Lower leg skin (tissue), 3 donors: ENCODE results near the gene TRMT1.

Source experiments
- POLR2A ChIP-seq, 2 donors: fragments of 450-650 bp; IDR thresholded peaks; one replicate each; pipeline ENCODE4 v1.6.1; 2016 to 2017; ENCODE audit warnings: antibody characterized with exemption in 2 of 2, mild to moderate bottlenecking in 1 of 2, moderate library complexity in 1 of 2
- TF ChIP-seq, protein P1 (sequence below), 3 donors: fragments of 450-650 bp; IDR thresholded peaks; one replicate each; pipeline ENCODE4 v1.5.1; 2016; ENCODE audit warnings: antibody characterized with exemption in 3 of 3, mild to moderate bottlenecking in 3 of 3, moderate library complexity in 2 of 3

DNA sequence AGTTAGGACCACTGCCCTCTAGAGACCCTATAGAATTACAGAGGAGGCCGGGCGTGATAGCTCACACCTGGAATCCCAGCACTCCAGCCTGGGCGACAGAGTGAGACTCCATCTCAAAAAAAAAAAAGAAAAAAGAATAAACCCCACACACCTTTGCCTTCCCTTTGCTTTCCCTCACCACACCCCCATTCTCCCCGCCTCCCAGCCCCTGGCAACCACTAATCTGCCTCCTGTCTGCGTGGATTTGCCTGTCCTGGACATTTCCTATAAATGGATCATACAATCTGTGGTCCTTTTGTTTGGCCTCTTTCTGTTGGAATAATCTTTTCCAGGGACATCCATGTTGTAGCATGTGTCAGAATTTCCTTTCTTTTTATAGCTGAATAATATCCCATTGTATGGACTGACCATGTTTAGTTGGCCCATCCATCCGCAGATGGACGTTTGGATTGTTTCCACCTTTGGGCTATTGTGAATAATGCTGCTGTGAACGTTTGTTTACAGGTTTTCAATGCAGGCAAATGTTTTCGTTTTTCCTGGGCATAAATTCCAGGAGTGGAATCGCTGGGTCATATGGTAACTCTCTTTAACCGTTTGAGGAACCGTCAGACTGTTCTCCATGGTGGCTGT, 16.8 kb upstream of the TRMT1 start:
- TF ChIP-seq, protein P1, sequence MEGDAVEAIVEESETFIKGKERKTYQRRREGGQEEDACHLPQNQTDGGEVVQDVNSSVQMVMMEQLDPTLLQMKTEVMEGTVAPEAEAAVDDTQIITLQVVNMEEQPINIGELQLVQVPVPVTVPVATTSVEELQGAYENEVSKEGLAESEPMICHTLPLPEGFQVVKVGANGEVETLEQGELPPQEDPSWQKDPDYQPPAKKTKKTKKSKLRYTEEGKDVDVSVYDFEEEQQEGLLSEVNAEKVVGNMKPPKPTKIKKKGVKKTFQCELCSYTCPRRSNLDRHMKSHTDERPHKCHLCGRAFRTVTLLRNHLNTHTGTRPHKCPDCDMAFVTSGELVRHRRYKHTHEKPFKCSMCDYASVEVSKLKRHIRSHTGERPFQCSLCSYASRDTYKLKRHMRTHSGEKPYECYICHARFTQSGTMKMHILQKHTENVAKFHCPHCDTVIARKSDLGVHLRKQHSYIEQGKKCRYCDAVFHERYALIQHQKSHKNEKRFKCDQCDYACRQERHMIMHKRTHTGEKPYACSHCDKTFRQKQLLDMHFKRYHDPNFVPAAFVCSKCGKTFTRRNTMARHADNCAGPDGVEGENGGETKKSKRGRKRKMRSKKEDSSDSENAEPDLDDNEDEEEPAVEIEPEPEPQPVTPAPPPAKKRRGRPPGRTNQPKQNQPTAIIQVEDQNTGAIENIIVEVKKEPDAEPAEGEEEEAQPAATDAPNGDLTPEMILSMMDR (IDR thresholded peaks at IDR 0.05): no peak
- no peak for TF ChIP-seq POLR2A (IDR thresholded peaks at IDR 0.05)
